8988T (cell line): ENCODE data around the gene KDM3A.
A peak's percentile ranks its signal among the peaks of the same experiment; 100 is the strongest.

ENCODE experiments used
- DNase-seq: peaks from one replicate; pipeline ENCODE4 v3.0.0; 2011

The KDM3A gene

GRCh38 chr2:86433137-86433536, 8.0 kb upstream of the KDM3A start:
- DNase-seq: no peak

DNA sequence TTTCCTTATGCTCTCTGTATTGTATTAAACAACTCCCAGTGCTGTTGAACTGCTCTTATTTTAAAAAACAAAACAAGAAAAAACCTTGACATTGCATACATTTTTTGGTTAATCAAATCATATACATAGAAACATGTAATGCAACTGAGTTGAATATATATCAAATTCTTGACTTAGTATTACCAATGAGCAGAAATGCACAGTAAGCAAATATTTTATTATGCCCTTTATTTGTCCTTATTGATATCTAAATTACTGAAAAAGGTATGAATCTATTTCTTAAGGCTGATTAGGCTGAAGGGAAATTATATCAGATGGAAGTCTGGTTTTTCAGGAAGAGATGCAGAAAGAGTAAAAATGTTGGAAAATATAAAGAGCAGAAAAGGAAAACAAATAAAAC, 6.9 kb upstream of the KDM3A start:
- DNase-seq: no peak

DNA sequence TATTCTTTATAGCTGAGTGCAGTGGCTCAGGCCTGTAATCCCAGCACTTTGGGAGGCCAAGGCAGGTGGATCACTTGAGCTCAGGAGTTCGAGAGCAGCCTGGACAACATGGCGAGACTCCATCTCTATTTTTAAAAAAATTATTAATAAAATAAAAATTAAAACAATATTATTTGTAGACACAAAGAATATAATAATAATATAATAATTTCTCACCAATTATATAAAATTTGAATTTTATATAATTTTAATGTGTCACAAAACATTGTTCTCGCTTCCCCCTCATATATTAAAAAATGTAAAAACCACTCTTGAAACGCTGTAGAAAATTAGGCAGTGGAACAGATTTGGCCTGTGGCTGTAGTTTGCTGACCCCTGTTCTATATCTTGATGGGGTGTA, 5.6 kb upstream of the KDM3A start:
- no peak for DNase-seq

DNA sequence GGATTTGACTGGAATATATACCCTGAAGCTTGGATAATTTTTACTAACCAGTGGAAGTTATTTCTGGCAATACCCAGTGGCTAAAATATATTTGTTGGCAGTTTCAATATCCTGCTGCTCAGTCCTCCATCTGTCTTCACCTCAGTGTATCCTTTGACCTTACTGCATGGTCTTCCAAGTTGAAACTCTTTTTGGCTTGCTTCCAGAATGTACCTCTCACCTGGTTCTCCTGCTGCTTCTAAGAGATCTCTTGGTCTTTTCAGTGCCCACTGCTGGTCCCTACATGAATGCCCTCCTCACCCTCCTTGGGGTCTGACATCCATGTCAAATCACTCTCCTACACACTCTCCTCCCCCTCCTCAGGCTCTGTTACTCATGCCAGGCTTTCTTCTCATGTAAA, 4.8 kb upstream of the KDM3A start:
- DNase-seq: no peak

- DNase-seq: no peak
Measured at GRCh38 chr2:86439879-86440630, 1.1 kb upstream of the KDM3A start.

- DNase-seq: no peak
Measured at GRCh38 chr2:86441392-86441881, 266 bp downstream of the KDM3A start.

DNA sequence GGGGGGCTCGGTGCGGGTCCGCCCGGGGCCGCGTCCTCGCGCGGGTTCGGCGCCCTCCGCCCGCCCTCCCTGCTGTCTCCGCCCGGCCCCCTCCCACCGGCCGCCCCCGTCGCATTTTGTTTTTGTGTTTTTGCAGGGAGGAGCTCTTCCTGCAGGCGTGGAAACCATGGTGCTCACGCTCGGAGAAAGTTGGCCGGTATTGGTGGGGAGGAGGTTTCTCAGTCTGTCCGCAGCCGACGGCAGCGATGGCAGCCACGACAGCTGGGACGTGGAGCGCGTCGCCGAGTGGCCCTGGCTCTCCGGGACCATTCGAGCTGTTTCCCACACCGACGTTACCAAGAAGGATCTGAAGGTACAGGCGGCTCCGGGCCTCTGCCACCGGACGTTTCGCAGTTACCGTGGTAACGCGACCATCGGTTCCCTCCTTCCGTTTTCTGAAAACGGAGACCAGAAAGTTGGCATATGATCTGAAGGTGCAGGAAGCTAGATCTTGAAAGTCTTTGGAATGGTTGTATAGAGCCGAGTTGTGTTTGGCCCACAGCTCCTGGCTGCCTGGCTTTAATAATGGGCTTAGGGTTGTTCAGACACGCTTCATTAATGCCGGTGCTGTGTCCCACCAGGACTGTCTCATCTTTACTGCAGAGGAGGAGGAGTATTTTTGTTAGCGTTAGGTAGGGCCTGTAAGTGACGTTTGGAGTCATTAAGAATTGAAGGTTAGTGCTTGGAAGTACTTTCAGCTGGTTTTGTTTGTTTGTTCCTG, 891 bp downstream of the KDM3A start:
- DNase-seq: no peak

DNA sequence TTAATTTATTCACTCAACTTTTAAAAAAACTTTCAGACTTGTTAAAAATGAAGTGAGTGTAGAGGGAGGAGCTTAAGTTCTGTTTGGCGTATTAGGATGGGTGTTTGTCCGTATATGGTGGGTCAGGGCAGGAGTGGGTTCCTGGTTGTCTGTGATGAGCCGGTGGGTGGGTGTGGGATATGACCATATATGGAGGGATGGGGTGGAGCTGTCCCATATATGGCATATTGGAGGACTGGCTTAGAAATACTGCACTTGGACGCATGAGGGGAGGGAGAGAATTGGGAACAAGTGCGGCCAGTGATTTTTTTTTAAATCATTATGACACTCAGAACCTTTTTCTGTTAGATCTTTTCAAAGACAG, 1.5 kb downstream of the KDM3A start:
- DNase-seq: peak; percentile 40

- no peak for DNase-seq
Measured at GRCh38 chr2:86443631-86444350, 2.6 kb downstream of the KDM3A start.

DNA sequence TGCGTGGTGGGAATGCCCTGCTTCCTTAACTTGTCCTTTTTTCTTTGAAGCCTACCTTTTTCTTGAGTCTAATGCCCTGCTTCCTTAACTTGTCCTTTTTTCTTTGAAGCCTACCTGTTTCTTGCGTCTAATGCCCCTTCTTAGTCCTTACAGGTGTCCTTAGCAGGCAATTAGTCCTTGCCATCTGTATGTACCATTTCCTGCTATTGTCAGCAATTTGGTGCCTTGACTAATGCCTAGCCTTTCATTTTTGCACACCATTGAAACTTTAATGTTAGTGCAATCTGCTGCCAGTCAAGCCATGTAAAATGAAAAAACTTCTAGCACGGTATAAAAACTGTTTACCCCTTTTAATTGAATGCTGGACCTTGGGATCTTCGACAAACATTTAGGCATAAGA, 4.3 kb downstream of the KDM3A start:
- no peak for DNase-seq

DNA sequence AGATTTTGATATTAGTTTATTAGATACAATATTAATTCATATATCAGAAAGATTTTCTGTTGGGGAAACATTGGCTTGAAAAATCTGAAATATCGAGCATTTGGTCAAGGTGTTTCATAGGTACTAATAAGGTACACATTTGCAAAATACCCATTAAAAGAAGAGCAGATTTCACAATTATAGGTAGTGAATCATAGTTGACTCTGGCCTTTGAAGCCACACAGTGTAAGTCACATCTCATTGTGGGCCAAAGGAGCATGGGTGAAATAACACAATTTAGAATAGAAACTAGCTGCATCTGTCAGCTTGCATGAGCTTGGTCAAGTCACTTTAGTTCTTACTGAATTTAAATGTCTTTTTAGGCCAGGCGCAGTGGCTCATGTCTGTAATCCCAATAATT, 4.9 kb downstream of the KDM3A start:
- no peak for DNase-seq

- DNase-seq: no peak
Measured at GRCh38 chr2:86453836-86454235, 12.7 kb downstream of the KDM3A start.

DNA sequence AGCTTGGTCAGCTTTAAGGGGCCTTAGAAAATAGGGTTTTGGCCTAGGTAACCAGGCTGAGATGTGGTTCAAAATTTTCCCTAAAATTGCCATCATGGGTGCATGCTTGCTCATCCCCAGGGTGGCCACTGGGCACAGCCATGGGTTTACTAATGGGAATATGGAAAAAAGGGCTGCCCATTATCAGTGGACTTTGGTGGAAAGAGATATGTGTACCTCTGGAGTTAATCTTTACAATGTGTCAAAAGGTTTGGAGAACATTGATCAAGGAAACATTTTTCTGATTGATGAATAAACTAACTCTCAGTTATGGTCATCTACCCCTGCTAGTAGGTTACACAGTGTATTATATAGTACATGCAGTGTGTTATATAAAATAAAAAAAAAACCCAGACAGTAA, 13.1 kb downstream of the KDM3A start:
- DNase-seq: no peak

GRCh38 chr2:86455181-86455580, 14.0 kb downstream of the KDM3A start:
- no peak for DNase-seq

DNA sequence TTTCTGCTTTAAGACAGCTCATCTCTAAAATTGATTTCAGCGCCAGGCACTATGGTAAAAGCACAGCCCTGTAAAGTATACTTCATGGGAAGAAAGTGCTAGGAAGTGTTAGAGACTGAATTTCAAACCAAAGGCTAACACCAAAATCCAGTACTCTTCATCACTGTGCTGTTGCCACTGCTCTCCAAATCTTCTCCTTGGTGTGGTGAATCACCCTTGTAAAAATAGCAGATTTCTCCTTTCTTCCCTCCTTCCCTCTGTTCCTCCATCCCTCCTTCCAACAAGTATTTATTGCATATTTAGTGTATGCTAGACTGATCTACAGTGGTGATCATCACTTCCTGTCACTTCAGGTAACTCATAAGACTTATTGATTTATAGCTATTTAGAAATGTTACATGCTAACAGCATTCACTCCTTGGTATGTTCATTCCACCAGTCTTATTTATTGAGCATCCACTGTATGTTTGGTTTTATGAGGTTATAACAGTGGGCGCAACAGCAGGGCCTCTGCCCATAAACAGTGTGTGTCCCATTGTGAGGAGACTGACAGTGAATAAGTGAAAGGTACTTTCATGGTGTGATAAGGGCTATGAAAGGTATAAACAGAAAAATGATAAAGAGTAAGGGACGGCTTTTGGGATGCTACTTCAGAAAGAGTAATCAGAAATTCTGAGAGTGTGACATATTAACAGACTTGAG, 20.0 kb downstream of the KDM3A start:
- no peak for DNase-seq

DNA sequence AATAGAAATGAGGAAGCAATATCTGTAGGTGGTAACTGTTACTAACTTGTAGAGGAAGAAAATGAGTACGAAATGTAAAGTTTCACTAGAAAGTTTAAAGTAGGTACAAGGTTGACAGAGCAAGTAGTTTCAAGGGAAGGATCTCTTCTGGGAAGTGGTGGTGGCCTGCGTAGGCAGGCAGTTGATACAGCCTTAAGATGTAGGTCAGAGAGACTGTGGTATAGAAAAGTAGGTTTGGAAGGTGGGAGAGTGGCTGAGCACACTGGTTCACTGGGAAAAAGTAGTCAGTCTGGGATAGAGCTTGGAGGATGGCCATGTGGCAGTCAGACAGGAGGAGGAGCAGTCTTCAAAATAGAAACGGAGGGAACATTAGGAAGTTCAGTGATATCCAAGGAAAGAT, 23.5 kb downstream of the KDM3A start:
- no peak for DNase-seq

DNA sequence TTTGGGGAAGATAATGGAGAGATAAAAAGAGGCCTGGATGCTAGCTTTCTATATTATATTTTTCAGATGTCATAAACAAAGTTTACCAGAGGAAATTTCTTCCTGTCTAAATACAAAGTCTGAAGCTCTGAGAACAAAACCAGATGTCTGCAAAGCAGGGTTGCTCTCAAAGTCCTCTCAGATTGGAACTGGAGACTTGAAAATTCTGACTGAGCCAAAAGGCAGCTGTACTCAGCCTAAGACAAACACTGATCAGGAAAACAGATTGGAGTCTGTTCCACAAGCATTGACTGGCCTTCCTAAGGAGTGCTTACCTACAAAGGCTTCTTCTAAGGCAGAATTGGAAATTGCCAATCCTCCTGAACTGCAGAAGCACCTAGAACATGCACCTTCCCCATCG, 25.1 kb downstream of the KDM3A start:
- DNase-seq: no peak

- no peak for DNase-seq
Measured at GRCh38 chr2:86468162-86469033, 27.2 kb downstream of the KDM3A start.

GRCh38 chr2:86470890-86471289, 29.7 kb downstream of the KDM3A start:
- DNase-seq: no peak

GRCh38 chr2:86471637-86472036, 30.5 kb downstream of the KDM3A start:
- no peak for DNase-seq

DNA sequence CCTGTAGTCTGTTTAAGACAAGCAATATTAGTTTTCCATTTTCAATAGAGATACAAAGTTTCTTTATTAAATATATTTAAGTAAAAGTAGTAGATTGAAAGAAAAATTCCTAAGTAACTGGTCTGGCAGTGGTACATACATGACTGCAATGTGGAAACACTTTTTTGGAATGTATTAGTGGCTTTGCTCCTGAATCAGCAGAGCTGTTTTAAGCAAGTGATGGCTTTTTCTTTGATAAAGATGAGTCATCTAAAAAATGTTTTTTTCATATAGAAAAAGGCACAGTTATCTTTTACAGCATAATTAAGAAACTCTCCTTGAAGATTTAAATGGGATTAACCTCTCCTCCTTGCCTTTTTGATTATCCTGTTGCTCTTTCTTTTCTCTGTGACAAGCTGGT, 34.9 kb downstream of the KDM3A start:
- no peak for DNase-seq

GRCh38 chr2:86476918-86477317, 35.7 kb downstream of the KDM3A start:
- DNase-seq: no peak
